ENCODE data around the gene NINL.

Gene NINL

GRCh38 chr20:25551413-25552215 is 33.7 kb downstream of the NINL start:
- TF ChIP-seq CTCF (IDR thresholded peaks at IDR 0.05): no peak

- no peak for TF ChIP-seq CTCF (IDR thresholded peaks at IDR 0.05)
These were observed 35.4 kb downstream of the NINL start for GRCh38 chr20:25549843-25550477.

GRCh38 chr20:25549172-25549773 is 36.1 kb downstream of the NINL start:
- no peak for TF ChIP-seq CTCF (IDR thresholded peaks at IDR 0.05)

- no peak for TF ChIP-seq CTCF (IDR thresholded peaks at IDR 0.05)
These were observed 36.7 kb downstream of the NINL start for GRCh38 chr20:25548613-25549086.

GRCh38 chr20:25547999-25548398 is 37.3 kb downstream of the NINL start:
- no peak for TF ChIP-seq CTCF (IDR thresholded peaks at IDR 0.05)

- no peak for TF ChIP-seq CTCF (IDR thresholded peaks at IDR 0.05)
These were observed 38.3 kb downstream of the NINL start for GRCh38 chr20:25547063-25547462.

- no peak for TF ChIP-seq CTCF (IDR thresholded peaks at IDR 0.05)
These were observed 39.3 kb downstream of the NINL start for GRCh38 chr20:25546048-25546447.
